Neural cell (in vitro differentiated cells): ENCODE measurements around the gene WIZ. TPM values are rescaled to one million over a fixed set of nuclear protein-coding genes. Genes with fewer than 3 reads are reported as not detected.

Source experiments
- H2AFZ ChIP-seq: fragments of 200-600, 300-800 bp; sonication (generic), shearing (Covaris generic); 2 replicates; pipeline ENCODE4 v1.6.0; 2014; ENCODE audit warnings: low read depth, mild to moderate bottlenecking, antibody characterized with exemption, low read length, moderate library complexity
- H3F3A ChIP-seq: fragments of 200-600 bp; shearing (Covaris generic); 2 replicates; pipeline ENCODE4 v1.6.1; 2016; ENCODE audit warnings: mild to moderate bottlenecking, moderate library complexity, mixed read lengths, antibody characterized with exemption, low read length; ENCODE audit not compliant: insufficient read depth, poor library complexity, severe bottlenecking
- H3K27ac ChIP-seq: fragments of 200-600, 300-800 bp; sonication (generic), shearing (Covaris generic); 2 replicates; pipeline ENCODE4 v1.5.1; 2014; ENCODE audit warnings: mild to moderate bottlenecking, low read length, moderate library complexity
- H3K27me3 ChIP-seq: fragments of 300-800, 200-600 bp; sonication (generic), shearing (Covaris generic); 2 replicates; pipeline ENCODE4 v1.6.0; 2014; ENCODE audit warnings: mild to moderate bottlenecking, low read depth, low read length, moderate library complexity; ENCODE audit not compliant: insufficient read depth
- H3K36me3 ChIP-seq: fragments of 300-800, 200-600 bp; sonication (generic), shearing (Covaris generic); 2 replicates; pipeline ENCODE4 v1.5.1; 2014; ENCODE audit warnings: mild to moderate bottlenecking, antibody characterized with exemption, low read length, moderate library complexity; ENCODE audit not compliant: insufficient read depth
- H3K4me2 ChIP-seq: fragments of 300-800, 200-600 bp; sonication (generic), shearing (Covaris generic); 2 replicates; pipeline ENCODE4 v1.6.0; 2014; ENCODE audit warnings: mild to moderate bottlenecking, low read length
- H3K4me3 ChIP-seq: fragments of 300-800, 200-600 bp; sonication (generic), shearing (Covaris generic); 2 replicates; pipeline ENCODE4 v1.5.1; 2014; ENCODE audit warnings: mild to moderate bottlenecking, low read length, moderate library complexity
- H3K79me2 ChIP-seq: fragments of 200-600 bp; shearing (Covaris generic); replicated peaks from 2 replicates; pipeline ENCODE4 v1.6.0; 2014; ENCODE audit warnings: mild to moderate bottlenecking, low read length, moderate library complexity; ENCODE audit not compliant: insufficient read depth
- H3K9ac ChIP-seq: fragments of 300-800, 200-600 bp; sonication (generic), shearing (Covaris generic); 2 replicates; pipeline ENCODE4 v1.6.1; 2016; ENCODE audit warnings: mild to moderate bottlenecking, low read length, mixed read lengths
- H3K9me2 ChIP-seq: fragments of 200-600 bp; shearing (Covaris generic); 2 replicates; pipeline ENCODE4 v1.6.1; 2016; ENCODE audit warnings: mild to moderate bottlenecking, low read length, mixed read lengths; ENCODE audit not compliant: insufficient read depth
- H3K9me3 ChIP-seq: fragments of 200-600, 300-800 bp; sonication (generic), shearing (Covaris generic); 2 replicates; pipeline ENCODE4 v1.6.1; 2016; ENCODE audit warnings: mild to moderate bottlenecking, mixed run types, low read length, moderate library complexity, mixed read lengths
- H4K20me1 ChIP-seq: fragments of 200-600 bp; shearing (Covaris generic); 2 replicates; pipeline ENCODE4 v1.6.1; 2016; ENCODE audit warnings: mild to moderate bottlenecking, mixed run types; ENCODE audit not compliant: insufficient read depth
- CTCF ChIP-seq: fragments of 450-650 bp; IDR thresholded peaks from 2 replicates; pipeline ENCODE4 v1.5.1; 2014; ENCODE audit warnings: antibody characterized with exemption, mild to moderate bottlenecking, moderate library complexity; ENCODE audit not compliant: poor library complexity, severe bottlenecking
- EP300 ChIP-seq: fragments of 450-650 bp; conservative IDR thresholded peaks from 2 replicates; pipeline ENCODE4 v1.6.1; 2014; ENCODE audit warnings: antibody characterized with exemption, mild to moderate bottlenecking, moderate library complexity; ENCODE audit not compliant: poor library complexity, severe bottlenecking
- EZH2 ChIP-seq: fragments of 200-600, 300-800 bp; shearing (Covaris generic), sonication (generic); IDR thresholded peaks from 2 replicates; pipeline ENCODE4 v1.6.1; 2014; ENCODE audit warnings: antibody characterized with exemption, low read length, borderline replicate concordance, mild to moderate bottlenecking; ENCODE audit not compliant: insufficient read depth, poor library complexity, severe bottlenecking
- MXI1 ChIP-seq: fragments of 450-650 bp; conservative IDR thresholded peaks from 2 replicates; pipeline ENCODE4 v1.6.1; 2014; ENCODE audit warnings: antibody characterized with exemption, mild to moderate bottlenecking; ENCODE audit not compliant: poor library complexity, severe bottlenecking
- POLR2AphosphoS5 ChIP-seq: IDR thresholded peaks from 2 replicates; pipeline ENCODE4 v1.6.1; 2012
- RAD21 ChIP-seq: fragments of 450-650 bp; conservative IDR thresholded peaks from 2 replicates; pipeline ENCODE4 v1.6.1; 2014; ENCODE audit warnings: antibody characterized with exemption, mild to moderate bottlenecking, moderate library complexity
- REST ChIP-seq: IDR thresholded peaks from 2 replicates; pipeline ENCODE4 v1.6.1; 2012; ENCODE audit warnings: borderline replicate concordance
- SMC3 ChIP-seq: fragments of 450-650 bp; conservative IDR thresholded peaks from 2 replicates; pipeline ENCODE4 v1.6.1; 2014; ENCODE audit warnings: antibody characterized with exemption, mild to moderate bottlenecking, moderate library complexity; ENCODE audit not compliant: poor library complexity
- TAF1 ChIP-seq: IDR thresholded peaks from 2 replicates; pipeline ENCODE4 v1.6.1; 2012; ENCODE audit warnings: low read depth
- polyA plus RNA-seq: library from polyadenylated mRNA; depleted of rRNA; stranded (reverse); fragments of >200 nt; gene quantifications from 2 replicates; pipeline ENCODE4 v1.2.3, GENCODE V29; 2014

Gene WIZ
- polyA plus RNA-seq, 1 donor from 2014 or later, result 13.0 TPM

- Histone ChIP-seq H3K27me3 (no peaks in the 10 kb centered on the region), H3K27ac (no peak overlapping the region), H3K9me3 (no peaks in the 10 kb centered on the region), H3F3A (no peaks in the 10 kb centered on the region), H3K4me3 (no peak overlapping the region), H3K4me2 (no peak overlapping the region), H2AFZ (no peak overlapping the region), H3K36me3 (peaks cover 6% of the 10 kb centered on the region), H3K9ac (no peak overlapping the region), H3K9me2 (no peaks in the 10 kb centered on the region), H4K20me1 (no peaks in the 10 kb centered on the region), H3K79me2 (peaks cover 30% of the 10 kb centered on the region)
- TF ChIP-seq MXI1 (no peak), CTCF (no peak), SMC3 (no peak), POLR2AphosphoS5 (no peak), EZH2 (no peak), RAD21 (no peak), REST (no peak), EP300 (no peak), TAF1 (no peak)
Observed at GRCh38 chr19:15429825-15430467, 19.8 kb downstream of the WIZ start.

- TF ChIP-seq SMC3 (no peak), CTCF (no peak), REST (no peak), MXI1 (no peak), EP300 (no peak), RAD21 (no peak)
- H3K4me2 ChIP-seq, result no peak overlapping the region
- no peaks in the 10 kb centered on the region for H3K27me3 ChIP-seq
- peaks cover 9% of the 10 kb centered on the region for H3K36me3 ChIP-seq
- no peak overlapping the region for H3K27ac ChIP-seq
- H4K20me1 ChIP-seq, result no peaks in the 10 kb centered on the region
- no peaks in the 10 kb centered on the region for H3K9me3 ChIP-seq
- no peak overlapping the region for H3K4me3 ChIP-seq
- no peaks in the 10 kb centered on the region for H3F3A ChIP-seq
- no peak overlapping the region for H3K9ac ChIP-seq
- no peaks in the 10 kb centered on the region for H3K9me2 ChIP-seq
- H3K79me2 ChIP-seq, result peaks cover 30% of the 10 kb centered on the region
- no peak overlapping the region for H2AFZ ChIP-seq
Observed at GRCh38 chr19:15428956-15429824, 20.6 kb downstream of the WIZ start.
